HG03064 (cell line): ENCODE data around the gene SSR2.
"Not testable (repeated sequence)": the region's sequence is repeated elsewhere in the genome, so short reads cannot be mapped to it uniquely, and the experiment has no call there.

ENCODE experiments used
- ATAC-seq: cut with Tn5 transposase; IDR thresholded peaks from one replicate; pipeline ENCODE4 v1.9.1; 2021; ENCODE audit warnings: low read depth; ENCODE audit not compliant: unreplicated experiment

The SSR2 gene

GRCh38 chr1:156048663-156049258 lies 28.0 kb upstream of the SSR2 start:
- no peak for ATAC-seq

GRCh38 chr1:156045076-156045475 lies 24.3 kb upstream of the SSR2 start:
- ATAC-seq: no peak

GRCh38 chr1:156042828-156043227 lies 22.1 kb upstream of the SSR2 start:
- no peak for ATAC-seq

GRCh38 chr1:156034991-156035390 lies 14.2 kb upstream of the SSR2 start:
- not testable (repeated sequence) for ATAC-seq

GRCh38 chr1:156033011-156033410 lies 12.3 kb upstream of the SSR2 start:
- ATAC-seq: no peak

- ATAC-seq: no peak
Observed at GRCh38 chr1:156026588-156026987, 5.8 kb upstream of the SSR2 start.

- ATAC-seq: no peak
Observed at GRCh38 chr1:156025876-156026275, 5.1 kb upstream of the SSR2 start.

GRCh38 chr1:156024801-156025200 lies 4.0 kb upstream of the SSR2 start:
- ATAC-seq: no peak

GRCh38 chr1:156021954-156022353 lies 1.2 kb upstream of the SSR2 start:
- ATAC-seq: no peak

- no peak for ATAC-seq
Observed at GRCh38 chr1:156021093-156021428, 310 bp upstream of the SSR2 start.

- no peak for ATAC-seq
Observed at GRCh38 chr1:156019946-156020292, 832 bp downstream of the SSR2 start.

- no peak for ATAC-seq
Observed at GRCh38 chr1:156014829-156015228, 5.9 kb downstream of the SSR2 start.

- peak; percentile 64 for ATAC-seq
Observed at GRCh38 chr1:156012051-156012817, 8.5 kb downstream of the SSR2 start.

- no peak for ATAC-seq
Observed at GRCh38 chr1:156009404-156009803, 11.3 kb downstream of the SSR2 start.

- no peak for ATAC-seq
Observed at GRCh38 chr1:156006666-156007376, 13.9 kb downstream of the SSR2 start.

GRCh38 chr1:156004843-156005584 lies 15.7 kb downstream of the SSR2 start:
- no peak for ATAC-seq

GRCh38 chr1:156003923-156004188 lies 16.9 kb downstream of the SSR2 start:
- no peak for ATAC-seq

GRCh38 chr1:156002188-156002911 lies 18.4 kb downstream of the SSR2 start:
- no peak for ATAC-seq

GRCh38 chr1:156001662-156002171 lies 19.0 kb downstream of the SSR2 start:
- ATAC-seq: no peak

GRCh38 chr1:156001021-156001661 lies 19.6 kb downstream of the SSR2 start:
- no peak for ATAC-seq
